Measurements from ENCODE around the gene ARL6. TPM values are rescaled to one million over a fixed set of nuclear protein-coding genes. Genes with fewer than 3 reads are reported as not detected.

The ARL6 gene
- total RNA-seq, 4 donors from 2014 or later: 1.00 to 4.8 (median 3.0) TPM

DNA sequence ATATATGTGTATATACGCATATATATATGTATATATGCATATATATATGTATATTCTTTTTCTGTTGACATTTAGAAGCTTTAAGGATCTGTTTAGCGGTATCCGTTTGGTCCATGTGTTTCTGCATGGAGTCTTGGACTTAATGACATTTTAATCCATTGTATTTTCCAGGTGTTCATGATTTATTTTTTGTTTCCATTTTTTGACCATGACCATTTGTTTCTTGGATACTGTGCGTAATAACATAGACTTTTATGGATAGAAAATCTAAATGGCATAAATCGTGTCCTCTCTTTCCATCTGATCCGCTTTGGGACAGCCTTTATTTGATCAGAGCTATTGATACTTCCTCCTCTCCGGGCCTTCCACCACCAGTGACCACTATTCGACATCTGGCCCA is 76.7 kb downstream of the ARL6 start:
- Histone ChIP-seq H3K27ac (peak overlapping the region; percentile 43 to 77 (median 68)), H3K4me1 (peaks cover 0 to 28% (median 10%) of the 10 kb centered on the region in 4 donors), H3K36me3 (no peaks in the 10 kb centered on the region), H3K9me3 (no peaks in the 10 kb centered on the region), H3K4me3 (no peak overlapping the region), H3K27me3 (no peaks in the 10 kb centered on the region)
- peak; percentile 45 to 88 (median 76) for TF ChIP-seq POLR2AphosphoS5 (IDR thresholded peaks at IDR 0.05)
- TF ChIP-seq EP300 (IDR thresholded peaks at IDR 0.05; ENCODE audit: low read depth): peak; percentile 40
- TF ChIP-seq, protein P1, sequence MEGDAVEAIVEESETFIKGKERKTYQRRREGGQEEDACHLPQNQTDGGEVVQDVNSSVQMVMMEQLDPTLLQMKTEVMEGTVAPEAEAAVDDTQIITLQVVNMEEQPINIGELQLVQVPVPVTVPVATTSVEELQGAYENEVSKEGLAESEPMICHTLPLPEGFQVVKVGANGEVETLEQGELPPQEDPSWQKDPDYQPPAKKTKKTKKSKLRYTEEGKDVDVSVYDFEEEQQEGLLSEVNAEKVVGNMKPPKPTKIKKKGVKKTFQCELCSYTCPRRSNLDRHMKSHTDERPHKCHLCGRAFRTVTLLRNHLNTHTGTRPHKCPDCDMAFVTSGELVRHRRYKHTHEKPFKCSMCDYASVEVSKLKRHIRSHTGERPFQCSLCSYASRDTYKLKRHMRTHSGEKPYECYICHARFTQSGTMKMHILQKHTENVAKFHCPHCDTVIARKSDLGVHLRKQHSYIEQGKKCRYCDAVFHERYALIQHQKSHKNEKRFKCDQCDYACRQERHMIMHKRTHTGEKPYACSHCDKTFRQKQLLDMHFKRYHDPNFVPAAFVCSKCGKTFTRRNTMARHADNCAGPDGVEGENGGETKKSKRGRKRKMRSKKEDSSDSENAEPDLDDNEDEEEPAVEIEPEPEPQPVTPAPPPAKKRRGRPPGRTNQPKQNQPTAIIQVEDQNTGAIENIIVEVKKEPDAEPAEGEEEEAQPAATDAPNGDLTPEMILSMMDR (IDR thresholded peaks at IDR 0.05): no peak
- intact Hi-C loops (cut with DNase I; ENCODE audit: low total_unique reads) (no loop called here), in situ Hi-C loops (cut with MboI; ENCODE audit: low pct_ligation_motif_present in 1 of 4, low pct_unique_long_range_greater_than_20kb in 1 of 4, low sequenced_read_pairs in 3 of 4) (no loop called here)
- DNase-seq: no peak
- WGBS, 2 donors (ENCODE audit: low coverage in 1 of 2): 82% methylated on average over 8 of the region's 8 CpGs

DNA sequence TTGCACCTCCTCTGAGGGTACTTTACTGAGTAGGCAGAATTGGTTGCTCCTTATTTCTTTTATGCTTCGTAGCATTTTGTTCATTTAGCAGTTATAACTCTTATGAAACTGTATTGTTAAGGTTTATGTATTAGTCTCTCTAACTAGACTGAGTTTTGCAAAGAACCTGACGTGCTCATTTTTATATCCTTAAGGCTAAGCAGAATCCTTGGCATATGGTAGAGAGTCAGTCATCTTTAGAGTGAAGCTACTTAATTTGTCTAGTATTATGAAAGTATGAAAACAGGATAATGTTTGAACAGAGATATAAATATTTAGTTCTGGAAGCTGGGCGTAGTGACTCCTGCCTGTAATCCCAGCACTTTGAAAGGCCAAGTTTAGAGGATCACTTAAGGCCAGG is 77.4 kb downstream of the ARL6 start:
- intact Hi-C loops (cut with DNase I; ENCODE audit: low total_unique reads) (no loop called here), in situ Hi-C loops (cut with MboI; ENCODE audit: low pct_ligation_motif_present in 1 of 4, low pct_unique_long_range_greater_than_20kb in 1 of 4, low sequenced_read_pairs in 3 of 4) (no loop called here)
- TF ChIP-seq POLR2A (IDR thresholded peaks at IDR 0.05) (no peak), POLR2AphosphoS5 (IDR thresholded peaks at IDR 0.05) (peak in 2 of 3 donors; percentile 29 to 58)
- Histone ChIP-seq H3K27me3 (no peaks in the 10 kb centered on the region), H3K4me3 (no peak overlapping the region), H3K9me3 (no peaks in the 10 kb centered on the region), H3K27ac (peak overlapping the region; percentile 43 to 77 (median 68)), H3K4me1 (peaks cover 0 to 28% (median 10%) of the 10 kb centered on the region in 4 donors), H3K36me3 (no peaks in the 10 kb centered on the region)
- no peak for DNase-seq
- WGBS, 2 donors (ENCODE audit: low coverage in 1 of 2): 62 to 69% methylated on average over 3 of the region's 3 CpGs

DNA sequence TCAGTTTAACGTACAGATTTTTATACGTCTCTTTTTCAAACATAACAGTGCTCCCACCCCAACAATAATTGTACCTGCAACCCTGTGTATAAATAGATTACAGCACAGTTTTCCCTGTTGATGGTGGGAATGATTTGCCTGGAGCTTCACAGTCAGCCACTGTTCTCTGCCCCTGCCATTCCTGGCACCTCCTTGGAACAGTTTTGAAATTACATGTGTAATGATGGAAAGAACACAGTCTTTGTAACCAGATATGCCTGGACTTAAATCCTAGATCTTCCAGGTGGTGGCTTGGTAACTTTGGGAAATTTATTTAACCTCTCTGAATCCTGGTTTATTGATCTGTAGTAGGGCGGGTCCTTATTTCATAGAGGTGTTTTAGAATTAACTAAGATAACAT is 84.2 kb downstream of the ARL6 start:
- peaks cover 0 to 6% (median 2%) of the 10 kb centered on the region in 4 donors for H3K4me1 ChIP-seq
- 49 to 68% methylated on average over 3 of the region's 3 CpGs for WGBS, 2 donors (ENCODE audit: low coverage in 1 of 2)
- no peak overlapping the region for H3K27ac ChIP-seq
- H3K36me3 ChIP-seq: peaks cover 0 to 4% (median 0%) of the 10 kb centered on the region in 4 donors
- no peak for DNase-seq
- no peak overlapping the region for H3K4me3 ChIP-seq
- H3K27me3 ChIP-seq: no peaks in the 10 kb centered on the region
- in situ Hi-C loops (cut with MboI; ENCODE audit: low pct_ligation_motif_present in 1 of 4, low pct_unique_long_range_greater_than_20kb in 1 of 4, low sequenced_read_pairs in 3 of 4) (no loop called here), intact Hi-C loops (cut with DNase I; ENCODE audit: low total_unique reads) (no loop called here)
- TF ChIP-seq EP300 (IDR thresholded peaks at IDR 0.05; ENCODE audit: low read depth): no peak
- no peak for TF ChIP-seq POLR2AphosphoS5 (IDR thresholded peaks at IDR 0.05)
- peaks cover 0 to under 1% of the 10 kb centered on the region in 2 donors for H3K9me3 ChIP-seq

Other genes with a start within 250 kb of the ARL6 start
- 10 to 100 TPM; 21.3 to 32.7 (median 27.9) TPM for gene CRYBG3, start 57.3 kb downstream of the ARL6 start, total RNA-seq
- 10 to 100 TPM in 2 of 4 donors, 1 to 10 TPM in 2; 7.5 to 20.5 (median 13.3) TPM for gene RIOX2, start 207.7 kb downstream of the ARL6 start, total RNA-seq